WTC11 (cell line): ENCODE measurements around the gene ZDHHC19. TPM values are rescaled to one million over a fixed set of nuclear protein-coding genes. Genes with fewer than 3 reads are reported as not detected.
A peak's percentile ranks its signal among the peaks of the same experiment; 100 is the strongest.

Experiments used
- ATAC-seq: fragments of 200-7000 bp; cut with Tn5 transposase; 2 replicates; pipeline ENCODE4 v1.10.0; 2021; ENCODE audit warnings: mild to moderate bottlenecking, moderate library complexity
- CTCF ChIA-PET: fragments of 300-600 bp; sonication (Branson Sonifier 250); formaldehyde crosslinking; loops from one replicate; lab custom pipeline; 2021; ENCODE audit warnings: antibody characterized with exemption; lab: Charles Lee
- POLR2A ChIA-PET: fragments of 350-600 bp; sonication (Branson Sonifier 250); formaldehyde crosslinking; loops from one replicate; lab custom pipeline; 2021; ENCODE audit warnings: antibody characterized with exemption; lab: Charles Lee
- DNase-seq: peaks from one replicate; pipeline ENCODE4 v3.0.0; 2021; ENCODE audit warnings: low spot score
- H3K27ac Mint-ChIP-seq: 2 replicates; pipeline ENCODE4 v1.8.0; 2021; ENCODE audit warnings: mixed read lengths
- H3K27me3 Mint-ChIP-seq: 2 replicates; pipeline ENCODE4 v1.8.0; 2021; ENCODE audit warnings: low read depth, mild to moderate bottlenecking, moderate library complexity, mixed read lengths
- H3K36me3 Mint-ChIP-seq: 2 replicates; pipeline ENCODE4 v1.8.0; 2021; ENCODE audit warnings: mixed read lengths
- H3K4me1 Mint-ChIP-seq: 2 replicates; pipeline ENCODE4 v1.8.0; 2022; ENCODE audit warnings: mixed read lengths
- H3K4me3 Mint-ChIP-seq: 2 replicates; pipeline ENCODE4 v1.8.0; 2021; ENCODE audit warnings: mild to moderate bottlenecking, moderate library complexity, mixed read lengths
- H3K9me3 Mint-ChIP-seq: 2 replicates; pipeline ENCODE4 v1.8.0; 2021; ENCODE audit warnings: mixed read lengths
- CREM ChIP-seq: sonication (generic); formaldehyde crosslinking; IDR thresholded peaks from 2 replicates; pipeline ENCODE4 v1.8.1; 2022; ENCODE audit warnings: mild to moderate bottlenecking, missing genetic modification reagents, moderate library complexity
- NR2C2 ChIP-seq: sonication (generic); formaldehyde crosslinking; IDR thresholded peaks from 2 replicates; pipeline ENCODE4 v1.8.0; 2022; ENCODE audit warnings: mild to moderate bottlenecking, missing genetic modification reagents
- NR3C1 ChIP-seq: sonication (generic); formaldehyde crosslinking; conservative IDR thresholded peaks from 2 replicates; pipeline ENCODE4 v1.8.1; 2023; ENCODE audit warnings: low read depth, mild to moderate bottlenecking, missing genetic modification reagents
- ZNF138 ChIP-seq: sonication (generic); formaldehyde crosslinking; conservative IDR thresholded peaks from 2 replicates; pipeline ENCODE4 v1.8.1; 2022; ENCODE audit warnings: mild to moderate bottlenecking, moderate library complexity, missing genetic modification reagents
- ZNF416 ChIP-seq: fragments of 250-450 bp; sonication (Bioruptor Pico); IDR thresholded peaks from 2 replicates; pipeline ENCODE4 v1.9.0; 2021; ENCODE audit warnings: mild to moderate bottlenecking, inconsistent platforms
- ZNF671 ChIP-seq: fragments of 250-450 bp; sonication (Bioruptor Pico); IDR thresholded peaks from 2 replicates; pipeline ENCODE4 v1.8.0; 2021; ENCODE audit warnings: mild to moderate bottlenecking
- total RNA-seq: library from RNA; stranded (reverse); gene quantifications from 3 replicates; pipeline ENCODE4 v1.2.3, GENCODE V29; 2021
- TF ChIP-seq, protein P1 (sequence below): sonication (generic); formaldehyde crosslinking; IDR thresholded peaks from 2 replicates; pipeline ENCODE4 v1.8.1; 2023; ENCODE audit warnings: mild to moderate bottlenecking, missing genetic modification reagents, moderate library complexity
- TF ChIP-seq, protein P2 (sequence below): sonication (generic); formaldehyde crosslinking; IDR thresholded peaks from 2 replicates; pipeline ENCODE4 v1.8.1; 2022; ENCODE audit warnings: missing genetic modification reagents, borderline replicate concordance
- TF ChIP-seq, protein P3 (sequence below): sonication (generic); formaldehyde crosslinking; IDR thresholded peaks from 2 replicates; pipeline ENCODE4 v1.8.0; 2022; ENCODE audit warnings: mild to moderate bottlenecking, missing genetic modification reagents
- TF ChIP-seq, protein P4 (sequence below): sonication (generic); formaldehyde crosslinking; conservative IDR thresholded peaks from 2 replicates; pipeline ENCODE4 v1.8.1; 2022; ENCODE audit warnings: mild to moderate bottlenecking, missing genetic modification reagents
- TF ChIP-seq, protein P5 (sequence below): sonication (generic); formaldehyde crosslinking; IDR thresholded peaks from 2 replicates; pipeline ENCODE4 v1.8.1; 2022; ENCODE audit warnings: low read depth, mild to moderate bottlenecking, moderate library complexity, missing genetic modification reagents, borderline replicate concordance
- TF ChIP-seq, protein P6 (sequence below): sonication (generic); formaldehyde crosslinking; IDR thresholded peaks from 2 replicates; pipeline ENCODE4 v1.8.0; 2023; ENCODE audit warnings: missing genetic modification reagents, mild to moderate bottlenecking, borderline replicate concordance
- TF ChIP-seq, protein P7 (sequence below): fragments of 250-450 bp; sonication (Bioruptor Pico); IDR thresholded peaks from 2 replicates; pipeline ENCODE4 v1.9.0; 2021; ENCODE audit warnings: mild to moderate bottlenecking, borderline replicate concordance
- TF ChIP-seq, protein P8 (sequence below): sonication (generic); formaldehyde crosslinking; IDR thresholded peaks from 2 replicates; pipeline ENCODE4 v1.8.1; 2023; ENCODE audit warnings: mild to moderate bottlenecking, missing genetic modification reagents
- TF ChIP-seq, protein P9 (sequence below): fragments of 250-450 bp; sonication (Bioruptor Pico); IDR thresholded peaks from 2 replicates; pipeline ENCODE4 v2.1.2; 2022; ENCODE audit warnings: mild to moderate bottlenecking, moderate library complexity

Gene ZDHHC19
- total RNA-seq, 1 experiment from 2014 or later, result 4.4 TPM

DNA sequence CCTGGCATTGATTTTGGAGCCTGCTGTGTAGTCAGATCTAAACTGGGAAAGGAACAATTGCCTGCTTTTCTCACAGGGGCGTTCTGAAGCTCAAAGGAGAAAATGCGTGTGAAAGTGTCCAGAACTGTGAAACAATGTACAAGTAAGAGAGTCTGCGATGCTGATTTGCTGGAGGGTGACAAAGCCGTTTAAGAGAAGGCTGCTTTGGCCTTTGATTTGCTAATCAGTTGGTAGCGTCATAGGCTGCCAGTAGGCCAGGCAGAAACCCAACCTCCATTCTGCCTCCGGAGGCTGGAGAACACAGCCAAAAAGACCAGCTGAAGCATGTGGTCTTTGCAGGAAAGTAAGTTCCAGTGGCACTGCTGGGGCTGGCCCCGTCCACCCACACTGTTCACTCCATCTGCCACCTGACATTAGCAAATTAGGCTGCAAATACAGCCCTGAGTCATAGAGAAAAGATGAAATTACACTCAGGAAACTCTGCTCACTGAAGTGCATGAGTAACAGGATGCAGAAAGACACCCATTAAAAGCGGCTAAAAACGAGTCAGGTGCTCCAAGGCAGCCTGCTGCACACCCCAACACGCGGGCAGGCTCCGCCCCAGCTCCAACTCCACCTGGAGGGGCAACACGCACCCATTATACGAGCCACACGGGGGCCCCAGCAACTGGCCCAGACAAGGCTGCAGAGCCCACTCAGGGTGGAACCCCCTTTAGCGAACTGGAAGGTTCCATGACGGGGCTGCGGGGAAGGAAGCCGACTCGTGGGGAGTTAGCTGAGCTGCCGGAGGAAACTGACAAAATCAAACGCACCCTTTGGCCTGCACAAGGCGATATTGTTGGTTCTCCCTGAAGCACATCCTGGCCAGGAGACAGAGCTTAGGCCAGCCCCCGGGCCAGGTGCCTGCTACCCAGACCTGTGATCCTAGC lies 31.6 kb downstream of the ZDHHC19 start:
- Mint-ChIP-seq H3K4me1 (peaks cover 25% of the 10 kb centered on the region), H3K4me3 (peak overlapping the region; percentile 15), H3K9me3 (no peaks in the 10 kb centered on the region), H3K36me3 (no peaks in the 10 kb centered on the region), H3K27me3 (no peaks in the 10 kb centered on the region), H3K27ac (peak overlapping the region; percentile 90)
- DNase-seq (peak; percentile 43), ATAC-seq (peak; percentile 84)
- CTCF ChIA-PET, result interaction anchor here (0.7 to 1.6 kb wide), 7 partner anchors 10 to 106 kb away, joined by 3 to 6 read pairs (median 3); no protein-coding TSS in a partner anchor
- TF ChIP-seq, protein P1, sequence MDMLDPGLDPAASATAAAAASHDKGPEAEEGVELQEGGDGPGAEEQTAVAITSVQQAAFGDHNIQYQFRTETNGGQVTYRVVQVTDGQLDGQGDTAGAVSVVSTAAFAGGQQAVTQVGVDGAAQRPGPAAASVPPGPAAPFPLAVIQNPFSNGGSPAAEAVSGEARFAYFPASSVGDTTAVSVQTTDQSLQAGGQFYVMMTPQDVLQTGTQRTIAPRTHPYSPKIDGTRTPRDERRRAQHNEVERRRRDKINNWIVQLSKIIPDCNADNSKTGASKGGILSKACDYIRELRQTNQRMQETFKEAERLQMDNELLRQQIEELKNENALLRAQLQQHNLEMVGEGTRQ (CRISPR knock-in tag), result 0 out of 2 replicates have a peak, but pooled peaks have one; percentile 7
- TF ChIP-seq, protein P2, sequence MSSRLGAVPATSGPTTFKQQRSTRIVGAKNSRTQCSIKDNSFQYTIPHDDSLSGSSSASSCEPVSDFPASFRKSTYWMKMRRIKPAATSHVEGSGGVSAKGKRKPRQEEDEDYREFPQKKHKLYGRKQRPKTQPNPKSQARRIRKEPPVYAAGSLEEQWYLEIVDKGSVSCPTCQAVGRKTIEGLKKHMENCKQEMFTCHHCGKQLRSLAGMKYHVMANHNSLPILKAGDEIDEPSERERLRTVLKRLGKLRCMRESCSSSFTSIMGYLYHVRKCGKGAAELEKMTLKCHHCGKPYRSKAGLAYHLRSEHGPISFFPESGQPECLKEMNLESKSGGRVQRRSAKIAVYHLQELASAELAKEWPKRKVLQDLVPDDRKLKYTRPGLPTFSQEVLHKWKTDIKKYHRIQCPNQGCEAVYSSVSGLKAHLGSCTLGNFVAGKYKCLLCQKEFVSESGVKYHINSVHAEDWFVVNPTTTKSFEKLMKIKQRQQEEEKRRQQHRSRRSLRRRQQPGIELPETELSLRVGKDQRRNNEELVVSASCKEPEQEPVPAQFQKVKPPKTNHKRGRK (CRISPR knock-in tag), result no peak
- peak; percentile 28; the same call in 1 of the 2 replicates for TF ChIP-seq CREM (CRISPR knock-in tag)
- TF ChIP-seq, protein P3, sequence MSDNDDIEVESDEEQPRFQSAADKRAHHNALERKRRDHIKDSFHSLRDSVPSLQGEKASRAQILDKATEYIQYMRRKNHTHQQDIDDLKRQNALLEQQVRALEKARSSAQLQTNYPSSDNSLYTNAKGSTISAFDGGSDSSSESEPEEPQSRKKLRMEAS (CRISPR knock-in tag), result peak; percentile 20; the same call in 1 of the 2 replicates
- TF ChIP-seq, protein P4, sequence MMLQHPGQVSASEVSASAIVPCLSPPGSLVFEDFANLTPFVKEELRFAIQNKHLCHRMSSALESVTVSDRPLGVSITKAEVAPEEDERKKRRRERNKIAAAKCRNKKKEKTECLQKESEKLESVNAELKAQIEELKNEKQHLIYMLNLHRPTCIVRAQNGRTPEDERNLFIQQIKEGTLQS, result no peak
- POLR2A ChIA-PET, result interaction anchor here (0.8 to 1.1 kb wide), 2 partner anchors 99 to 101 kb away, joined by 4 to 6 read pairs; no protein-coding TSS in a partner anchor

DNA sequence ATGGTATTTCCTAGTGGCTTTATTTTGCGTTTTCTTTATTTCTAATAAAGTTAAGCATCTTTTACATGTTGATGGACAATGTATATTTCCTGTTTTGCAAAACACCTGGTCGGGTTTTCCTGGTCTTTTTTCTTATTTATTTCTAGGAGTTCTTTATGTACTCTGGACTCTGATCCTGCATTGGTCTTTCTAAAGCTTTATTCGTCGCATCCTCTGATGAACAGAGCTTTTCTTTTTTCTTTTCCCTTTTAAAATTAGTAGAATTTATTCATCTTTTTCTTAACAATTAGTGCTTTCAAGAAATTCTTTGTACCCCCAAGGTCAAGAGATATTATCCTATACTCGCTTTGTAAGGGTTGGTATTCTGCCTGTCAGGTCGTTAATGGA lies 32.2 kb downstream of the ZDHHC19 start:
- H3K27me3 Mint-ChIP-seq, result no peaks in the 10 kb centered on the region
- DNase-seq (no peak), ATAC-seq (no peak)
- ChIA-PET POLR2A (interaction anchor here (1.1 kb wide), 1 partner anchor 98 kb away, joined by 6 read pairs; no protein-coding TSS in a partner anchor), CTCF (interaction anchor here (0.8 to 1.5 kb wide), 2 partner anchors 14 to 19 kb away, joined by 3 to 4 read pairs; no protein-coding TSS in a partner anchor)
- peaks cover 25% of the 10 kb centered on the region for H3K4me1 Mint-ChIP-seq
- H3K36me3 Mint-ChIP-seq, result no peaks in the 10 kb centered on the region
- H3K9me3 Mint-ChIP-seq, result no peaks in the 10 kb centered on the region
- H3K4me3 Mint-ChIP-seq, result no peak overlapping the region
- H3K27ac Mint-ChIP-seq, result peak overlapping the region; percentile 90; the same call in 1 of the 2 replicates
- TF ChIP-seq CREM (CRISPR knock-in tag) (no peak), NR2C2 (CRISPR knock-in tag) (no peak), ZNF416 (CRISPR knock-in tag) (no peak), ZNF671 (CRISPR knock-in tag) (no peak), NR3C1 (CRISPR knock-in tag) (no peak), ZNF138 (CRISPR knock-in tag) (no peak)
- TF ChIP-seq, protein P5, sequence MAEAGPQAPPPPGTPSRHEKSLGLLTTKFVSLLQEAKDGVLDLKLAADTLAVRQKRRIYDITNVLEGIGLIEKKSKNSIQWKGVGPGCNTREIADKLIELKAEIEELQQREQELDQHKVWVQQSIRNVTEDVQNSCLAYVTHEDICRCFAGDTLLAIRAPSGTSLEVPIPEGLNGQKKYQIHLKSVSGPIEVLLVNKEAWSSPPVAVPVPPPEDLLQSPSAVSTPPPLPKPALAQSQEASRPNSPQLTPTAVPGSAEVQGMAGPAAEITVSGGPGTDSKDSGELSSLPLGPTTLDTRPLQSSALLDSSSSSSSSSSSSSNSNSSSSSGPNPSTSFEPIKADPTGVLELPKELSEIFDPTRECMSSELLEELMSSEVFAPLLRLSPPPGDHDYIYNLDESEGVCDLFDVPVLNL (CRISPR knock-in tag), result no peak
- TF ChIP-seq, protein P6, sequence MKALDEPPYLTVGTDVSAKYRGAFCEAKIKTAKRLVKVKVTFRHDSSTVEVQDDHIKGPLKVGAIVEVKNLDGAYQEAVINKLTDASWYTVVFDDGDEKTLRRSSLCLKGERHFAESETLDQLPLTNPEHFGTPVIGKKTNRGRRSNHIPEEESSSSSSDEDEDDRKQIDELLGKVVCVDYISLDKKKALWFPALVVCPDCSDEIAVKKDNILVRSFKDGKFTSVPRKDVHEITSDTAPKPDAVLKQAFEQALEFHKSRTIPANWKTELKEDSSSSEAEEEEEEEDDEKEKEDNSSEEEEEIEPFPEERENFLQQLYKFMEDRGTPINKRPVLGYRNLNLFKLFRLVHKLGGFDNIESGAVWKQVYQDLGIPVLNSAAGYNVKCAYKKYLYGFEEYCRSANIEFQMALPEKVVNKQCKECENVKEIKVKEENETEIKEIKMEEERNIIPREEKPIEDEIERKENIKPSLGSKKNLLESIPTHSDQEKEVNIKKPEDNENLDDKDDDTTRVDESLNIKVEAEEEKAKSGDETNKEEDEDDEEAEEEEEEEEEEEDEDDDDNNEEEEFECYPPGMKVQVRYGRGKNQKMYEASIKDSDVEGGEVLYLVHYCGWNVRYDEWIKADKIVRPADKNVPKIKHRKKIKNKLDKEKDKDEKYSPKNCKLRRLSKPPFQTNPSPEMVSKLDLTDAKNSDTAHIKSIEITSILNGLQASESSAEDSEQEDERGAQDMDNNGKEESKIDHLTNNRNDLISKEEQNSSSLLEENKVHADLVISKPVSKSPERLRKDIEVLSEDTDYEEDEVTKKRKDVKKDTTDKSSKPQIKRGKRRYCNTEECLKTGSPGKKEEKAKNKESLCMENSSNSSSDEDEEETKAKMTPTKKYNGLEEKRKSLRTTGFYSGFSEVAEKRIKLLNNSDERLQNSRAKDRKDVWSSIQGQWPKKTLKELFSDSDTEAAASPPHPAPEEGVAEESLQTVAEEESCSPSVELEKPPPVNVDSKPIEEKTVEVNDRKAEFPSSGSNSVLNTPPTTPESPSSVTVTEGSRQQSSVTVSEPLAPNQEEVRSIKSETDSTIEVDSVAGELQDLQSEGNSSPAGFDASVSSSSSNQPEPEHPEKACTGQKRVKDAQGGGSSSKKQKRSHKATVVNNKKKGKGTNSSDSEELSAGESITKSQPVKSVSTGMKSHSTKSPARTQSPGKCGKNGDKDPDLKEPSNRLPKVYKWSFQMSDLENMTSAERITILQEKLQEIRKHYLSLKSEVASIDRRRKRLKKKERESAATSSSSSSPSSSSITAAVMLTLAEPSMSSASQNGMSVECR (CRISPR knock-in tag), result no peak
- TF ChIP-seq, protein P7, sequence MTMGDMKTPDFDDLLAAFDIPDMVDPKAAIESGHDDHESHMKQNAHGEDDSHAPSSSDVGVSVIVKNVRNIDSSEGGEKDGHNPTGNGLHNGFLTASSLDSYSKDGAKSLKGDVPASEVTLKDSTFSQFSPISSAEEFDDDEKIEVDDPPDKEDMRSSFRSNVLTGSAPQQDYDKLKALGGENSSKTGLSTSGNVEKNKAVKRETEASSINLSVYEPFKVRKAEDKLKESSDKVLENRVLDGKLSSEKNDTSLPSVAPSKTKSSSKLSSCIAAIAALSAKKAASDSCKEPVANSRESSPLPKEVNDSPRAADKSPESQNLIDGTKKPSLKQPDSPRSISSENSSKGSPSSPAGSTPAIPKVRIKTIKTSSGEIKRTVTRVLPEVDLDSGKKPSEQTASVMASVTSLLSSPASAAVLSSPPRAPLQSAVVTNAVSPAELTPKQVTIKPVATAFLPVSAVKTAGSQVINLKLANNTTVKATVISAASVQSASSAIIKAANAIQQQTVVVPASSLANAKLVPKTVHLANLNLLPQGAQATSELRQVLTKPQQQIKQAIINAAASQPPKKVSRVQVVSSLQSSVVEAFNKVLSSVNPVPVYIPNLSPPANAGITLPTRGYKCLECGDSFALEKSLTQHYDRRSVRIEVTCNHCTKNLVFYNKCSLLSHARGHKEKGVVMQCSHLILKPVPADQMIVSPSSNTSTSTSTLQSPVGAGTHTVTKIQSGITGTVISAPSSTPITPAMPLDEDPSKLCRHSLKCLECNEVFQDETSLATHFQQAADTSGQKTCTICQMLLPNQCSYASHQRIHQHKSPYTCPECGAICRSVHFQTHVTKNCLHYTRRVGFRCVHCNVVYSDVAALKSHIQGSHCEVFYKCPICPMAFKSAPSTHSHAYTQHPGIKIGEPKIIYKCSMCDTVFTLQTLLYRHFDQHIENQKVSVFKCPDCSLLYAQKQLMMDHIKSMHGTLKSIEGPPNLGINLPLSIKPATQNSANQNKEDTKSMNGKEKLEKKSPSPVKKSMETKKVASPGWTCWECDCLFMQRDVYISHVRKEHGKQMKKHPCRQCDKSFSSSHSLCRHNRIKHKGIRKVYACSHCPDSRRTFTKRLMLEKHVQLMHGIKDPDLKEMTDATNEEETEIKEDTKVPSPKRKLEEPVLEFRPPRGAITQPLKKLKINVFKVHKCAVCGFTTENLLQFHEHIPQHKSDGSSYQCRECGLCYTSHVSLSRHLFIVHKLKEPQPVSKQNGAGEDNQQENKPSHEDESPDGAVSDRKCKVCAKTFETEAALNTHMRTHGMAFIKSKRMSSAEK, result no peak
- TF ChIP-seq, protein P8, sequence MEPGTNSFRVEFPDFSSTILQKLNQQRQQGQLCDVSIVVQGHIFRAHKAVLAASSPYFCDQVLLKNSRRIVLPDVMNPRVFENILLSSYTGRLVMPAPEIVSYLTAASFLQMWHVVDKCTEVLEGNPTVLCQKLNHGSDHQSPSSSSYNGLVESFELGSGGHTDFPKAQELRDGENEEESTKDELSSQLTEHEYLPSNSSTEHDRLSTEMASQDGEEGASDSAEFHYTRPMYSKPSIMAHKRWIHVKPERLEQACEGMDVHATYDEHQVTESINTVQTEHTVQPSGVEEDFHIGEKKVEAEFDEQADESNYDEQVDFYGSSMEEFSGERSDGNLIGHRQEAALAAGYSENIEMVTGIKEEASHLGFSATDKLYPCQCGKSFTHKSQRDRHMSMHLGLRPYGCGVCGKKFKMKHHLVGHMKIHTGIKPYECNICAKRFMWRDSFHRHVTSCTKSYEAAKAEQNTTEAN (CRISPR knock-in tag), result no peak
- TF ChIP-seq, protein P9, sequence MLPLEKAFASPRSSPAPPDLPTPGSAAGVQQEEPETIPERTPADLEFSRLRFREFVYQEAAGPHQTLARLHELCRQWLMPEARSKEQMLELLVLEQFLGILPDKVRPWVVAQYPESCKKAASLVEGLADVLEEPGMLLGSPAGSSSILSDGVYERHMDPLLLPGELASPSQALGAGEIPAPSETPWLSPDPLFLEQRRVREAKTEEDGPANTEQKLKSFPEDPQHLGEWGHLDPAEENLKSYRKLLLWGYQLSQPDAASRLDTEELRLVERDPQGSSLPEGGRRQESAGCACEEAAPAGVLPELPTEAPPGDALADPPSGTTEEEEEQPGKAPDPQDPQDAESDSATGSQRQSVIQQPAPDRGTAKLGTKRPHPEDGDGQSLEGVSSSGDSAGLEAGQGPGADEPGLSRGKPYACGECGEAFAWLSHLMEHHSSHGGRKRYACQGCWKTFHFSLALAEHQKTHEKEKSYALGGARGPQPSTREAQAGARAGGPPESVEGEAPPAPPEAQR (CRISPR knock-in tag), result no peak
